TTC549 (cell line): ENCODE data around the gene MED12L.

Experiments
- FAIRE-seq: peaks from 2 replicates; lab custom pipeline; 2012; peaks lifted over from hg19 to GRCh38; lab: Jason Lieb, UNC

Gene MED12L

GRCh38 chr3:151423091-151423490 lies 337.6 kb downstream of the MED12L start:
- FAIRE-seq: no peak

- no peak for FAIRE-seq
Observed at GRCh38 chr3:151425627-151426340, 340.3 kb downstream of the MED12L start.

GRCh38 chr3:151426341-151426657 lies 340.8 kb downstream of the MED12L start:
- FAIRE-seq: no peak

GRCh38 chr3:151428386-151428785 lies 342.9 kb downstream of the MED12L start:
- no peak for FAIRE-seq

- FAIRE-seq: no peak
Observed at GRCh38 chr3:151430821-151431484, 345.5 kb downstream of the MED12L start.

GRCh38 chr3:151431940-151432339 lies 346.5 kb downstream of the MED12L start:
- no peak for FAIRE-seq

GRCh38 chr3:151432616-151433372 lies 347.3 kb downstream of the MED12L start:
- FAIRE-seq: no peak

GRCh38 chr3:151434151-151434890 lies 348.9 kb downstream of the MED12L start:
- FAIRE-seq: no peak

GRCh38 chr3:151436675-151437446 lies 351.4 kb downstream of the MED12L start:
- FAIRE-seq: no peak

- FAIRE-seq: no peak
Observed at GRCh38 chr3:151437906-151438305, 352.4 kb downstream of the MED12L start.

GRCh38 chr3:151439652-151440125 lies 354.2 kb downstream of the MED12L start:
- peak; percentile 94 for FAIRE-seq

GRCh38 chr3:151440940-151441339 lies 355.5 kb downstream of the MED12L start:
- no peak for FAIRE-seq

- no peak for FAIRE-seq
Observed at GRCh38 chr3:151443583-151443982, 358.1 kb downstream of the MED12L start.

GRCh38 chr3:151445273-151446001 lies 360.0 kb downstream of the MED12L start:
- no peak for FAIRE-seq

GRCh38 chr3:151446002-151446340 lies 360.5 kb downstream of the MED12L start:
- FAIRE-seq: no peak

- no peak for FAIRE-seq
Observed at GRCh38 chr3:151452368-151452767, 366.9 kb downstream of the MED12L start.

- no peak for FAIRE-seq
Observed at GRCh38 chr3:151452841-151453240, 367.4 kb downstream of the MED12L start.

GRCh38 chr3:151456065-151456464 lies 370.6 kb downstream of the MED12L start:
- no peak for FAIRE-seq

- FAIRE-seq: no peak
Observed at GRCh38 chr3:151459358-151459757, 373.9 kb downstream of the MED12L start.

- FAIRE-seq: no peak
Observed at GRCh38 chr3:151460228-151460627, 374.8 kb downstream of the MED12L start.

GRCh38 chr3:151460774-151461450 lies 375.4 kb downstream of the MED12L start, which contains the start of gene IGSF10:
Gene IGSF10, minus strand, starts transcription at chr3:151461061. Its CDS starts 2,352 bp downstream, at chr3:151458709.
- FAIRE-seq: no peak
